ENCODE measurements around the gene ADARB1.
A peak's percentile ranks its signal among the peaks of the same experiment; 100 is the strongest.

The ADARB1 gene

DNA sequence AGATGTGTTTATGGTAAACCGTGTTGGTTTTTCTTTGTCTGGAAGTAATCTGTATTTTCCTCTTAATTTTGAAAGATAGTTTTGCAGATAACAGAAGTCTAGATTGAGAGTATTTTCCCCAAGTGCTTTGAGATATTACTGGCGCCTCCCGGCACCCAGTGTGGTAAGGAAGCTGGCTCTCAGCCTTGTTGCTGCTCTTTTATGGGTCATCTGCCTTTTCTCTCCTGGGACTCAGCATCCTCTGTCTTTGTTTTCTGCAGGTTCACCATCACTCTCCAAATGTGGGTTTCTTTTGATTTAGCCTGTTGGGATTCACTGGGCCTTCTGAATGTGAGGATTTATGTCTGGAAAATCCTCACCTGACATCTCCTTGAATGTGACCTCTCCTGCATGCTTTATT lies 175.9 kb downstream of the ADARB1 start:
- ATAC-seq: no peak
- no peaks in the 10 kb centered on the region for H3K9me3 Mint-ChIP-seq
- peaks cover 21% of the 10 kb centered on the region for H3K27me3 Mint-ChIP-seq
- H3K4me1 Mint-ChIP-seq: peaks cover 11% of the 10 kb centered on the region
- DNase-seq: no peak
- H3K27ac Mint-ChIP-seq: no peak overlapping the region
- H3K4me3 Mint-ChIP-seq: no peak overlapping the region

DNA sequence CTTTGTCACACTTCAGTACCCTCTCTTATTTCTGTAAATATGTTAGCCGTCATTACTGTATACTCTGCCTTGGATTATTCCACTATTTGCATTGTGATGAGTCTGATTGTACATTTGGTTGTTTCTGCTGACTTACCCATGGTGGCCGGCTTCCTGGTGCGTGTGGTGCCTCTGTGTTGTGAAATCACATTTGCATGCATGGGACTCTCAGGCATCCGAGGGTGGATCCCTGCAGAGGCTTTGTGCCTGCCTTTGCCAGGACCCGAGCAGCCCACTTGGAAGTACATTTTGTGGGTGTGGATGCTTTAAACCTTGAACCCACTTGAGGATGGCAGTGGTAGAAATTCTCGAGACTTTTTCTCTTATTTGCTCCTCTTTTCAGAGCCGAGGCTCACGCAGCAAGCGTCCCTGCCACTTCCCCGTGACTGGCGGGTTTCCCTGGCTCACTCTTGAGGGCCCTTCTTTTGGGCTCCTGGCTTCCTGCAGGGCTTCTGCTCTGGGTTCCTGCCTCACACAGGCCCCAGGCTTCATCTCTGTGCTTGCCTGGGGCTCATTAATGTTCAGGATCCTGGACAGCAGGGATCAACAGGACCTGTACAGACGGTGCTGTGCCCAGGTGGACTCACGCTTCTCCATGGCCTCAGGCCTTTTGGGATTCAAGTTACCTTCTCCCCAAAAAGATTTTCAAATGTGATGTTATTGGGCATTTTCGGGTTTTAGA lies 176.7 kb downstream of the ADARB1 start:
- no peak for ATAC-seq
- no peak overlapping the region for H3K4me3 Mint-ChIP-seq
- no peak for DNase-seq
- peaks cover 19% of the 10 kb centered on the region for H3K4me1 Mint-ChIP-seq
- peaks cover 29% of the 10 kb centered on the region for H3K27me3 Mint-ChIP-seq
- H3K9me3 Mint-ChIP-seq: no peaks in the 10 kb centered on the region
- no peak overlapping the region for H3K27ac Mint-ChIP-seq

DNA sequence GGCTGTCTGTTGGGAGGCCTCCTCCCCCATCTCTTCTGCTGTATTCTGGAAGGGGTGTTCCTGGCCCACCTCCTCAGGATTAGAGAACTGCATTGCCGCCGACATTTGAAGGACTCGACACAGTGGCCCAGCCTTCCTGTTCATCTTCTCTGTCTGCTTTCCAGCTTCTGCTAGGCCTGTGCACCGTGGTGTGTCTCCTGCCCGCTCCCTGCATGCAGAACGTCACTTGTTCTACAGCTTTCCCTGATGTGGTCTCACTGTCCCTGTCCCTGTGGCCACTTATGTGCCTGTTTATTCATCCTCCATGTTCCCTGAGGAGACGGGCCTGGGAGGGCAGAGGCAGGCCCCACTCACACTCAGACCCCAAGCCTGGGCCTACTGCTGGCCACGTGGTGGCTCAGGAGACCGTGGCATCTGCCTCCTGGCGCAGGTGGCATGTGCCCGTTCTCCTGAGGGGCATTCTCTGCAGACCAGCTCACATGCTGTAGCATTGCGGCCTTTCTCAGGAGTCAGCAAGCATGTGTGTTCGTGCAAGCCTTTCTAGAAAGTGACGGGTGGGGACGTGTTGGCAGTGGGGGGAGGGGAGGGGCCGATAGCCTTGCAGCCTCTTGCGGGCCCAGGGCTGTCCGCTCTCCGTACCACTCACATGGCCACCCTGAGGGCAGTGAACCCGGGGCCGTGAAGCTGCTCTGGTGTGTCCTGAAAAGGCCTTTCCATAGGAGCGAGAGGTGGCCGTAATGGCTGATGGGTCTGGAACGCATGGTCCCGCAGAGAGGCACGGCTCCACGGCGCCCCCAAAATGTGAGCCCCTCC lies 177.5 kb downstream of the ADARB1 start:
- peaks cover 26% of the 10 kb centered on the region for H3K4me1 Mint-ChIP-seq
- ATAC-seq (no peak), DNase-seq (no peak)
- no peak overlapping the region for H3K4me3 Mint-ChIP-seq
- H3K9me3 Mint-ChIP-seq: no peaks in the 10 kb centered on the region
- H3K27me3 Mint-ChIP-seq: peaks cover 34% of the 10 kb centered on the region
- no peak overlapping the region for H3K27ac Mint-ChIP-seq

DNA sequence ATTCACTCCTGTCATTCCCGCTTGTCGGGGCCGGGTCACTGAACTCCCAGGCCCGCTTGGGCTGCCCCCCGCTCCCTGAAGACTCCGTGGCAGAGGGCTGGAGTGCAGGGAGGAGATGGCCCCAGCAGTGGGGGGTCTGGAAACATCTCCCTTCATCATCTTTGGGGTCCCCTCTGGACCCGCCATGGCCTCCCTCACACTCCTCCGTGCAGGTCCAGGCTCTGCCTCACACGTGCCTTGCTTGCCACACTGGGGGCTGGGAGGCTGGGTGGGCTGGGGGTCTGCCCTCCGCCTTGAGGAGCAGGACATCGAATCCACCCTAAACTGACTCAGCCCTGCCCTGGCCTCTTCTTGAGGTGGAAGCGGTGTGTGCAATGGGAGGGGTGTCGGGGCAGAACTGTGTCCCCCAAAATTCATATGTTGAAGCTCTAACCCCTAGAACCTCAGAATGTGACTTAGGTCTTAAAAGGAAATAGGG lies 178.1 kb downstream of the ADARB1 start:
- peaks cover 38% of the 10 kb centered on the region for H3K27me3 Mint-ChIP-seq
- H3K27ac Mint-ChIP-seq: no peak overlapping the region
- no peak for ATAC-seq

DNA sequence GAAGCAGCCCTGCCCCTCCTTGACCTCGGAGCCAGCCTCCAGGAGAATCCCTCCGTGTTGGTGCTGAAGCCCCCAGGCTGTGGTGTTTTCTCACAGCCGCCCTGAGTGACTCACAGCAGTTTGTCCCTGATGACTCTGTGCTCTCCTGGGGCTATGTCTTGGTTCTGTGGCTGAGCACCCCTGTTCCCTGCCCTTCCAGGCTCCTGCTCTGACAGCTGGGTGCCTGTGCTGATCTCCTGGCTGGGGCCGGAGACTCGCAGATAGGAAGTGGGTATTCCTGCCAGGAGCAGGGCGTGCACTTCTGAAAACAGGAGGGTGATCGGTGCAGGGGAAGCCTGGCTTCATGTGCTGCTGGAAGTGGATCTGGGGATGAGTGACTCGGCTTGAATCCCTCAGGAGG lies 178.8 kb downstream of the ADARB1 start:
- Mint-ChIP-seq H3K27ac (no peak overlapping the region), H3K9me3 (no peaks in the 10 kb centered on the region), H3K27me3 (peaks cover 40% of the 10 kb centered on the region), H3K4me3 (no peak overlapping the region), H3K4me1 (peaks cover 34% of the 10 kb centered on the region)
- DNase-seq (no peak), ATAC-seq (no peak)

More for the DNA sequence above, 178.1 kb downstream of the ADARB1 start:
- Mint-ChIP-seq H3K9me3 (no peaks in the 10 kb centered on the region), H3K4me1 (peaks cover 33% of the 10 kb centered on the region), H3K4me3 (no peak overlapping the region)
- DNase-seq: no peak

DNA sequence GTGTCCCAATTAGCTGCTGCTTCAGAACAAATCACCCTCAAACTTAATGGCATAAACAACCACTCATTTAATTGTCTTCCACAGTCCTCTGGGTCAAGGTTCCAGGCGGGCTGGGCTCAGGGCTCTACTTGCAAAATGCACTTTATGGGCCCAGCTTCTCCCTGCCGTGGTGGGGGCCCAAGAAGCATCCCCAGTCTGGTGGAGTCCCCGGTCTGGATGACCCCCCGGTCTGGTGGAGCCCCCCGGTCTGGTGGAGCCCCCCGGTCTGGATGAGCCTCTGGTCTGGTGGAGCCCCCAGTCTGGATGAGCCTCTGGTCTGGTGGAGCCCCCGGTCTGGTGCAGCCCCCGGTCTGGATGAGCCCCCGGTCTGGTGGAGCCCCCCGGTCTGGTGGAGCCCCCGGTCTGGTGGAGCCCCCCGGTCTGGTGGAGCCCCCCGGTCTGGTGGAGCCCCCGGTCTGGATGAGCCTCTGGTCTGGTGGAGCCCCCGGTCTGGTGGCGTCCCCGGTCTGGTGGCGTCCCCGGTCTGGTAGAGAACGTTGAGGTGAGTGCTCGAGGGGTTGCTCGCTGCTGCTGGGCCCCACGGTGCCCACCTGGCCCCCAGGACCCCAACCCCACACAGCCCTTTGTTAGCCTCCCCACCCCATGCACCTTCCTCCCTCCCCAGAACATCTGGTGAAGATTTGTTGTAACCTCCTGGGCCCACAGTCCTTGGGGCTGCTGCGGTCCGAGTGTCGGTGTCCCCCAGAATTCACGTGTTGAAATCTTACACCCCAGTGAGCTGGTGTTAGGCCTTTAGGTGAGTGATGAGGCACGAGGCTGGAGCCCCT lies 179.5 kb downstream of the ADARB1 start:
- Mint-ChIP-seq H3K4me1 (peaks cover 34% of the 10 kb centered on the region), H3K27me3 (peaks cover 47% of the 10 kb centered on the region), H3K4me3 (no peak overlapping the region), H3K9me3 (no peaks in the 10 kb centered on the region), H3K27ac (no peak overlapping the region)
- ATAC-seq: peak; percentile 8
- no peak for DNase-seq

DNA sequence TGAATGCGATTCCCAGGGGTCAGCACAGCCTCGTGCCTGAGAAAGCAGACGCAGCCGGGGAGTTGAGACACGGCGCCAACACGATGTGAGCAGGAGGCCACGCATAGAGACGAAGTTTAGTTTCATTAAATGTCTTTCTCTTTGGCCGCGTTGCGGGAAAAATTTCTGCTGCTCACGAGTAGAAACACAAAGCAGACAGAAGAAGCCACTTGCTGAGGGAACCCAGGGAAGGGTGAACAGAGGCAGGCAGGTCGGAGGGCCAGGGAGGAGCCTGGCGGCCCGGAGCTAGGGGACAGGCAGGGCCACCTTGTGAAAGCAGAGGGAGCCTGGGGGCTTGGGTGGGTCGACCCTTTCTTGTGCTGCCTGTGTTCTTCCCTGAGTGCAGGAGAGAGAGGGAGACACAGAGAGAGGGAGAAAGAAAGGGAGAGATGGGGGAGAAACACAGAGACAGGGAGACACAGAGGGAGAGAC lies 180.1 kb downstream of the ADARB1 start:
- Mint-ChIP-seq H3K4me1 (peaks cover 34% of the 10 kb centered on the region), H3K27me3 (peaks cover 47% of the 10 kb centered on the region), H3K9me3 (no peaks in the 10 kb centered on the region), H3K4me3 (no peak overlapping the region), H3K27ac (peak overlapping the region in 1 of 2 donors; percentile 9)
- no peak for ATAC-seq
- no peak for DNase-seq

DNA sequence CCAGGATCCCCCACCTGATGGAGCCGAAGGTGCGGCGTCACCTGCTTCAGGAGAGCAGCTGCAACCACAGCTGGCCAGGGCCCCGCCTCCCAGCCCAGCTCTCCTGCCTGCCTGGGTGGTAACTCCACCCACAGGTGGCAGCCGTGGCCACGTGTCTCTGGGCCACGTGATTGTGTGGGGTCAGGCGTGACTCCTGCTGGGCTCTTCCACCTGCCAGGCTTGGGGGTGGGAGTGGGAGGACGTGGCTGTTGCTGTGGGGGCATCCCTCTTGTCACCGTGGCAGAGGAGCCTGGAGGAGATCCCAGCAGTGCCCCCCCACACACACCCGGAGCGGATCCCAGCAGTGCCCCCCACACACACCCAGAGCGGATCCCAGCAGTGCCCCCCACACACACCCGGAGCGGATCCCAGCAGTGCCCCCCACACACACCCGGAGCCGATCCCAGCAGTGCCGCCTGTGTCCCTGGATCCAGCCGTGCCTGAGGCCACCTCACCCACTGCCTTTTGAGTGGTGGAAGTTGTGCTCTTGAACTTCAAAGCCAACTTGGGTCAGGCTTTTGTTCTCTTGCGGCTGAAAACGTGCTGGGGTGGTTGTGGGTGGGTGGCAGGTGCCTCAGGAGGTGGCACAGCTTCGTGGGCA lies 181.1 kb downstream of the ADARB1 start:
- DNase-seq (no peak), ATAC-seq (peak; percentile 37)
- Mint-ChIP-seq H3K4me3 (peak overlapping the region in 1 of 2 donors; percentile 58), H3K9me3 (no peaks in the 10 kb centered on the region), H3K27ac (no peak overlapping the region), H3K4me1 (peaks cover 34% of the 10 kb centered on the region), H3K27me3 (peaks cover 47% of the 10 kb centered on the region)

DNA sequence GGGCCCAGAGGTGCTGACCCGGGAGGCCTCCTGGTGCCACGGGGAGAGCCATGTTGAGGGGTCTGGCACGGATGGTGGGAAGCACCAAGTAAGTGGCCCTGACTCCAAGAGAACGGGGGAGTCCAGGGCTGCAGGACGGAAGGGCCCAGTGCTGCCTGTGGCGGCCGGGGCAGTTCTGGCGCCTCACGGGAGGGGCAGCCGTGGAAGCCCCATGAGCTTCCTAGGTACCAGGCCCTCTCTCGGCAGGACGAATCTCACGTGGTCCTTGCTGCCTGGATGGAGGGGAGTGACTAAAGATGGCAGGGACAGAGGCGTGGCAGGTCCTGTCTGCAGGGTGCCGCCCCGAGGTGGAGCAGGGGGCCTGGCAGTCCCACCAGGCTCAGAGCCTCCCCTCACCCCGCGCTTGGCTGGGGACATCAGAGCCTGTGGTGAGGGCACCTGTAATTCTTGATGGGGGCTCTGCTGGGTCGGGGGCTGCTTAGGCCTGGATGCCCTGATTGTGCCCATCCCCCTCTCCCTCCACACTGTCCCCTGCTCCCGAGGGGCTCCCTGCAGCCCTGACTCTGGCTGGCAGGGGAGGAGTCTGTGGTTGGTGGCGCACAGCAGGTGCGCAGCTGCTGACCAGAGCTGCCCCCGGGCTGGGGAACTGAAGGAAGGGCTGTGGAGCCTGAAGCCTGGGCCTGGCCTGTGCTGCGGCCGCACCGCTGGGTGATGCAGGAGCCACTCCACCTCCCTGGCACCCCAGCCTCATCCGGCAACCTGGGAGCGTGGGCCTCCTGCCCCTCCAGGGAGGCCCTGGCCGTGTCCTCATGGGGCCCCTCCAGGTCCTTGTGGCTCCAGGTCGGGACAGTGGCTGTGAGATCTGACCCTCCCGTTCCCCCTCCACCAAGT lies 181.9 kb downstream of the ADARB1 start:
- Mint-ChIP-seq H3K4me1 (peaks cover 34% of the 10 kb centered on the region), H3K27me3 (peaks cover 47% of the 10 kb centered on the region), H3K9me3 (no peaks in the 10 kb centered on the region), H3K27ac (no peak overlapping the region), H3K4me3 (peak overlapping the region in 1 of 2 donors; percentile 58)
- DNase-seq: no peak
- ATAC-seq: peak; percentile 53

DNA sequence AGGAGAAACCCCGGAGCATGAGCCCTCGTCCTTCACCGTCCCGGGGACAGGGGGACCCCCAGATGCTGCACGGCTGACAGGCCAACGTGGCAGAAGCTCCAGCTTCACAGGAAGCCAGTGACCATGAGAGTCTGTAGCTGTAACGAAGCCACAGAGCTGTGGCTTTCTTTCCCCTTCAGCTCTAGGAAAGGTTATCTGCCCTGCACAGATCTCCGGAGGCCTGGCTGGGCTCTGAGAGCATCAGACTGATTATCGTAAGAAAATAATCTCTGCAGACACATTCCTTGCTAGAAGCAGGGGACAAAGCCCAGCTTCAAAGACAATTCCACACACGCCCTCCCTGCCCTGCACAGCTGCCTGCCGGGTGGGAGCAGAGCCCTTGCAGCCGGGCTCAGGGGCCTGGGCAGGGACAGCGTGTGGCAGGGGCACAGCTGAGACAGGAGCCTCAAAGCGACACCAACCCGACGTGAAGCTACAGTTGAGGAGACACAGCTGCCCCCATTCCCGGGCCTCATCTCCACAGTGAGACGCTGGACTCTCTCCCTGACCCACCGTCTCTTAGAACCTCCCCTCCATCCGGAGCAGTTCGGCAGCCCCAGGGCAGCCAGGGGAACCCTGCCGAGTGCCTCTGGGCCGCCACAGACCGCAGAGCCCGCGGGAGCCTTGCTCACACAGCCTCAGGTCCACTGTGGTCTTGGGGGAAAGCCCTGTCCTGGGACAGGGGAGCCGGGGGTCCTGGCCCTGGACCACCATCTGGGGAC lies 182.7 kb downstream of the ADARB1 start:
- H3K9me3 Mint-ChIP-seq: no peaks in the 10 kb centered on the region
- no peak overlapping the region for H3K27ac Mint-ChIP-seq
- peaks cover 34% of the 10 kb centered on the region for H3K4me1 Mint-ChIP-seq
- peak; percentile 73 for ATAC-seq
- peak overlapping the region in 1 of 2 donors; percentile 52 for H3K4me3 Mint-ChIP-seq
- peaks cover 47% of the 10 kb centered on the region for H3K27me3 Mint-ChIP-seq
- no peak for DNase-seq

DNA sequence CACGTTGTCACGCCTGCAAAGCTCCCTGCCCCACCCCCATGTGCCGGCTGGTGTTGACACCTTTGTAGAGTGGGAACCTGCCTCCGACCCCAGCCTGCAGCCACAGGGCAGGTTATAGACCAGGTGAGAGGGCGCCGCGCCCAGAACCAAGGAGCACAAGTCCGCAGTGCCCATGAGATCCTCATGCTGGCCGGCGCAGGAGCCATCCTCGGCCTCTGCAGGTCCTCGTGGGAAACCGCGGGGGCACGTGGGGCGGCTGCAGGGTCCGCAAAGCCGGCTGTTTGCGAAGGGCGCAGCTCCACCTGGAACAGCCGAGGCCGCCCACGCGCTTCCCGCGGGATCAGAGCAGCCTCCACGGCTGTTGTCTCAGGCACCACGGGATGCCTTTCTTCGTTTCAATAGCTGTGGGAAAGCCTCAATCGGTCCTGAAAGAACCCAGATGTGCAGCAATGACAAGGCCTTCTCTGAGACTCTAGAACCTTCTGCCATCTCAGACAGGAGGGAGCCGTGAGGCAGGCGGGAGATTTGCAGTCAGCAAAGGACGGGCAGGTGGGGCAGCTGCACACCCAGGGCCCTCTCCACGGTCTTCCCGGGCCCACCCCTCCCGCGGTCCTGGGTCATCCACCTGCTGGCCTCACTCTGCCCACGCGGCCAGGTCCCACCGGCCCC lies 183.4 kb downstream of the ADARB1 start:
- no peak overlapping the region for H3K27ac Mint-ChIP-seq
- peaks cover 47% of the 10 kb centered on the region for H3K27me3 Mint-ChIP-seq
- no peak for ATAC-seq
- H3K9me3 Mint-ChIP-seq: no peaks in the 10 kb centered on the region
- peaks cover 34% of the 10 kb centered on the region for H3K4me1 Mint-ChIP-seq
- H3K4me3 Mint-ChIP-seq: no peak overlapping the region
- no peak for DNase-seq

DNA sequence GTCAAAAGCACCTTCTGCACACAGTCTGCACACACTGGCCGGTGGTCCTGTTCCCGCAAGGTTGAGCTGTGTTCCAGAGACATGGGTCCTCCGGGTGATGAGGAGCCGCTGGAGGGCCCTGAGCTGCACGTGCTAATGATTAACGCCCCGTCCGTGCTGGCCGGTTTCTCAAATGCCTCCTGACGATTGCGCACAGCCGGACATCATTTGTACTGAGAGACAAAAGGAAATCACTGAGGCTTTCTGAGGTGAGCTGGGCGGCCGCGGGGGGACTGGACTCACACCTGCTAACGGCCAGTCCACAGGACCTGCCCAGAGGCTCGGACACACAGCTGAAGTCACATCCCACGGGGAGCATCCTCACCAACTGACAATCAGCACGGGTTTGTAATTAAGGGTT lies 184.1 kb downstream of the ADARB1 start:
- peaks cover 47% of the 10 kb centered on the region for H3K27me3 Mint-ChIP-seq
- peaks cover 34% of the 10 kb centered on the region for H3K4me1 Mint-ChIP-seq
- ATAC-seq (no peak), DNase-seq (no peak)
- no peak overlapping the region for H3K27ac Mint-ChIP-seq
- no peak overlapping the region for H3K4me3 Mint-ChIP-seq
- no peaks in the 10 kb centered on the region for H3K9me3 Mint-ChIP-seq

DNA sequence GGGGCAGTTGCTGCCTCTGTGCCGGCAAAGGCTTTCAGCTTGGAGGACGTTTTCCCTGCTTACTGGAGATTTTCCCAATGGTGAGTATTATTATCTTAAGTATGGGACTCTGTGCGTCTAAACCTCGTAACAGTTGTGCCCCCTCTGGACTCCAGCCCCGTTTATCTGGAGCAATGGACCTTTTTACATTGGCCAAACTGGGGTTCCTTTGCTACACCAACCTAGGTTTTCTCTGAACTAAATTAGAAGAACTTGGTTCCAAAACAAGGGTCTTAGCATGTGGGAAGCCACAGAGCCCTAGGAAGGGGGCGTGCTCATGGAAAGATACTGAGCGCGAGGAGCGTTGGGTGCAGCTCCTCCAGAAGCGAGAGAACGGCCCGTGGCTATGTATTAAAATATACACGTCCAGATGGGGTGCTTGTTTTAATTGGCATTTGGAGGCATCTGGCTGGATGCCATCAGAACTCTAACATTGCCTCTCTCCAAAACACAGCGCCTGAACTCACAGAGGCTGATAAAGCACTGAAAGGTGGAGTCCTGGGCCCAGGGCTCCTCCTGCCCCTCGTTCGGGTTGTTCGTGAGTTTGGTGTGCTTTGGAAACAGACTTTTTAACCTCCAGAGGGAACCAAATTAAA lies 184.9 kb downstream of the ADARB1 start:
- ATAC-seq: no peak
- Mint-ChIP-seq H3K4me3 (no peak overlapping the region), H3K4me1 (peaks cover 33% of the 10 kb centered on the region), H3K27ac (no peak overlapping the region), H3K27me3 (peaks cover 44% of the 10 kb centered on the region), H3K9me3 (no peaks in the 10 kb centered on the region)
- DNase-seq: no peak
